OCI-LY3 (cell line): ENCODE data around the gene PARD3B.

Experiments
- CTCF ChIP-seq: fragments of 200-600, 300-600 bp; sonication (generic); IDR thresholded peaks from 2 replicates; pipeline ENCODE4 v1.5.1; 2014; ENCODE audit warnings: antibody characterized with exemption, low read length, low read depth
- EZH2phosphoT487 ChIP-seq: fragments of 200-600 bp; shearing (Covaris generic); IDR thresholded peaks from 2 replicates; pipeline ENCODE4 v1.6.1; 2018; ENCODE audit warnings: antibody characterized with exemption, mixed run types, low read depth

GRCh38 chr2:205555566-205556230 lies 1010.4 kb downstream of the PARD3B start:
- TF ChIP-seq CTCF (no peak), EZH2phosphoT487 (no peak)
